HG03460 (cell line): ENCODE results near the gene DSCAML1.

Experiments used
- ATAC-seq: cut with Tn5 transposase; IDR thresholded peaks from one replicate; pipeline ENCODE4 v1.9.1; 2021; ENCODE audit not compliant: unreplicated experiment

The DSCAML1 gene

DNA sequence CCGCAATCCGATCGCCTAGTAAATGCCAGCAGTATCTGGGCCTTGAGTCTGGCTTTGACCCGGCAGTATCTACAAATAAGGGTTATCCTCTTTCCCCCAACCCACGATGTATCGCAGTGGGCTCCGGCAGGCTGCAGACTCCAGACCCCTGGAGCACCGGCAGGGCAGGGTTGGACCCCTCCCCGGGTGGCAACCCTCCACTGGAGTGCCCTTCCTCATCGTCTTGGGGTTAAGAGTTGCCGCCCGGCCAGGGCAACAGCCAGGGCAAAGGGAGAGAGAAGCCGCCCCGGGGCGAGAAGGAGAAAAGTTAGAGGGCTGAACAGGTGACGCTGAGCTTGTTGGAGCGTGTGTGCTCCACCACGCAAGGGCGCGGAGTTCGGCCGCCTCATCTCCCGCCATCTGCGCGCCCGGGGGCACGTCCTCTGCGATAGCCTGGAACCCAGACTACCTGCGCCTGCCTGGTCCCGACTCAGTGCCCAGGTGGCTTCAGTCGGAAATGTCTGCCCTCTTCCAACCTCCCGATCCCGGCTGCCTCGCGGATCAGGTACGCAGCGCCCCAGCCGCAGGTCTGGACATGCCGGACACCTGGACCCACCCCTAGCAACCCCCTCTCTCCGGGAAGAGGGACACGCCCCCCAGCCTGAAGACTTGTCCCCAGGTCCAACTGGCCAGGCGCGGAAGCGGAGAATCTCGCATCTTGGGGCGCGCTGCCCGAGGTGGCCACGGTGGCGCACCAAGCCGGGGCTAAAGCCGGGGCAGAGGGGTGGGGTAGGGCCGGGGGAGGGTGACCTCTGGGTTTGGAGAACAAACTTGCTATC, 1.2 kb downstream of the DSCAML1 start:
- no peak for ATAC-seq

DNA sequence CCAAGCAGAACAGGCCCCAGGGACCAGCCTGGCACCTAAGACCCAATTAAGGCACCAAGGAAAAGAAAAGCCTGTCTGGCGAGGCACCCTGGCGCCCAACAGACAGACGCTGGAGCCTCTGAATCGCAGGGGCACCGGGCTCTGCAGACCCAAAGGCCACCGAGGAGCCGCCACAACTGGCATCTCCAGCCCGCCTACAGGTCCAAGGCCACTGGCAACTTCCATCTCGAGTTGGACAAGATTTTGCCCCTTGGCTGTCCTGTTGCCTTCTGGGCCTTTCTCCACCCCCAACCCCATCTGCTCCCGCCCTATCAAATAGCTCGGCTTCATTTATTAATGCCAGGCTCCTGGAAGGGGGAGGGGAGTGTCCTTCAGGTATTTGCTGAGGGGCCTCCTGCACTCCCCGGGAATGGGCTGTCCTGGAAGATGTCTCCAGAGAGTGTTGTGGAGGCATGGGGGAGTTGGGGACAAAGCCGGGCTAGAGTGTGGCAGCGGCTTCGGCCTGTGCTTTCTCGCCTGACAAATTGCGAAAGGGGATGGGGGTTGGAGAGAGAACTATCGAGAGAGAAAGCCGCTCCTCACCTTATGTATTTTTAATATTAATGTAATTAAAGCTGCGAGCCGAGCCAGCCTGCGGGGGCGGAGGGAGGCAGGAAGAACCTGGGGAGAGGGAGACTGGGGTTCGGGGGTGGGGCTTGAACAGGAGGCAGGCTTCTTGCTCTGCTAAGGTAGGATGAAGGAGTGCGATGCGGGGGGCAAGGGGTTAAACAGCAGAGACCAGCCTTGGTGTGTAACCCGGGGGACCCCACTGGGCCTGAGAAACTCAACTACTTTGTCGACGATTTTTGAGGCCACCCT, 2.0 kb downstream of the DSCAML1 start:
- no peak for ATAC-seq

DNA sequence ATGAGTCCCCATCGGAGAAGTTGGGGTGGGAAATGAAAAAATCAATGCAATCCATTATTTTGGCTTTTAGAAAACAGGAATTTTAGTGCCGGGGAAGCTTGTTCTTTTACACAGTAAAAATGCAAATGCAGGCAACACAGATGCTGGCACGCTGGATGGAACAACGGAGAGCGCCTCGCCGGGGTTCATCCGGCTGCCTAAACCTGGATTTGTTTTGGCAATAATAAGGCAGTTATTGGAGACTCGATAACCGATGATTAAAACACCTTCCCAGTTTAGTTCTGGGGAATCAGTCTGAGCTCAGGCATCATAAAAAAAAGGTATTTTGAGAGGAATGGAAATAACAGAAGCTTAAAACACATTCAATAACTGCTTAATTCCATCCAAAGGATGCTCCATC, 2.9 kb downstream of the DSCAML1 start:
- ATAC-seq, result no peak

- no peak for ATAC-seq
Measured at GRCh38 chr11:117793583-117793982, 3.4 kb downstream of the DSCAML1 start.

DNA sequence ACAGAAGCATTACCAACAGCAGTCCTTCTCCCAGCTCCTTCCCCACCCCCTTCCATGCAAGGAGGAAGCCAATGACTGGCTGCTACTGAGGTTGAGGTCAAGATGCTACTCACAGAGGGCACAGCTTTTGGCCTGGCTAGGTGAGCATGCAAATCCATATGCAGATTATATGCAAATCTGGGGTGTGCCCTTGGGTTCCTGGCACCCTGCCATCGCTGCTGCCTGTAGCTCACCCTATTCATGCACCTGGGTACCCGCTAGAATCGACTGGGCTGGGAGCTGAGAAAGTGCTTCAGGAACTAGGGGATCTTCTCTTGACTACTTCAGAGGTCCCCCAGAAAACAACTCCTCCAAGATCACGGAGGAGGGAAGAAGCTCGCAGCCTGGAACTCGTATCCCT, 4.0 kb downstream of the DSCAML1 start:
- no peak for ATAC-seq

GRCh38 chr11:117792241-117792640, 4.8 kb downstream of the DSCAML1 start:
- ATAC-seq, result no peak

DNA sequence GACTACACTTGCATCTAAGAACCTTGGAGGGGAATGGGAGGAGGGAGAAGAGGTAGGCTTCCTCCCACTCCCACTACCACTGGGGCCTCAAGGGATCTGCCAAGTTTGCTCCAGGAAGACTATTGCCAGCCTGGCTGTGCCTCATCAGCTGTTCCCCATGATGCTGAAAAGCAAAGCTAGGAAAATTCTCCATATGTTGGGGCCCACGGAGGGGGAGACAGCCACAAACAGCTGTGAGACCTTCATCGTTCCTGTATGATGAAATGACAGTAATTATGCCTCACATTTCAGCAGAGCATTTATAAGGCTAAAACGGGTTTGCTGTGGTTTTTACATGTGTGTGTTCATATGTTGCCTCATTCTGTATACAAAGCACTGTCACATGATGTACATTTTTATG, 6.7 kb downstream of the DSCAML1 start:
- ATAC-seq, result no peak

GRCh38 chr11:117789241-117789640, 7.8 kb downstream of the DSCAML1 start:
- ATAC-seq, result no peak

DNA sequence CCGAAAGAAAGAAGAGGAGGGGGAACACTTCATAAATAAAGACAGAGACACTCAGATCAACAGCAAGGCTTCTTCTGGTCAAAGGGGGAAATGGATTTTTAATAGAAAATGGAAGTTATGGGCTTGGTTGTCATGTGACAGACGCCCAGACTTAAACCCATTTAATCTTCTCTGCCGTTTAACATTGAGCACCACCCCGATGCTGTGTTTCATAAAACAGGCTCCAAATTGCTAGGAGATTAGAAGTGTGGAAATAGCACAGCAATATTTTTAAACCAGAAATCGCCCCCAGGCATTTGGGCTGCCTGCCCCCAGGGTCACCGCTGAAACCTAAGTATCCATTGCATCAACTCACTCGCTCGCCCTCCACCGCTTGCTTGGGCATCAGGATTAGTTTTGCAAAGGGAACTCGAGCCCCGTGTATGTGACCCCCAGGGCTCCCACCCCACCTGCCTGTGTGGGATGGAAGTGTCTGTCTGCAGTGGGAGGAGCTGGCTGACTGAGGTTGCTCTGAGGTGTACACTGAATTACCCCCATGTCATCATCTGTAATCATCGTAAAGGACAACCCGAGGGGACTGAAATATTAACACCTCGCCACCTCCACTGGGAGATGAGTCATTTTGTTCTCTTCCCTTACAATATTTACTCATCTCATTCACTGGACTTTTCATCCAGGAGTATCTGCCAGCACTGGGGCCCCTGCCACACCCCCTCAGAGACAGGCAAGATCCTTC, 10.7 kb downstream of the DSCAML1 start:
- no peak for ATAC-seq

- ATAC-seq, result no peak
Measured at GRCh38 chr11:117782101-117782500, 14.9 kb downstream of the DSCAML1 start.

DNA sequence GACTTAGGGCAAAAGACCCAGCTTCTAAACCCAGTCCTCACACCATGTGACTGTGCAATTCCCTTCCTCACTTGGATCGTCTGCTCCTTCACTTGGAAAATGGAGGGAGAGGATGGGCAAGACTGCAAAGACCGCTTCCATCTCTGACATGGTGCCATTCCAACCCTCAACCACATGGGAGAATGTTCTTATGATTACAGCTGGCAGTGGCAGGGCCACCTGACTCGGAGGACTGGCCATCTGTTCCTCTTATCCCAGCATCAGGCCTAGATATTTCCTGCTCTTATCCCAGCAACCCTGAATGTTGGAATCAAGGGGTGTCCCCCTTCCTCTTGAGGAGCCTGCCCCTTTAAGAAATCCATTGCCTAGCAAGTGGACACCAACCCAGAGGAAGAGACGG, 15.4 kb downstream of the DSCAML1 start:
- no peak for ATAC-seq

DNA sequence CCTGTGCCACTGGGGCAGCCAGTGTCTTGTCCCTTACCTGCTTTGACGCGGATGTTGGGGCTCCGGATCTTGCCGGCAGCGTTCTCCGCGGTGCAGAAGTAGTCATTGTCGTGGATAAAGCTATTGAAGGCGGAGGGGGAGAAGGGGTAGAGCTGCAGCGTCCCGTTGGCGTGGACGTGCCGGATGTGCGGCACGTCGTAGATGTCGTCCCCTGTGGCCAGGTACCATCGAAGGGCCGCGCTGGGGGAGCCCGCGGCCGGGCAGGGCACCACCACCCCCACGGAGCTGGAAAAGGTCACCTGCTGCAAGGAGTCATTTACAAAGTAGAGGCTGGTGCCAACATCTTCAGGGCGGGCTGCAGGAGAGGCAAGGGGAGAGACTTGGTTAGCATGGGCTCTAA, 16.6 kb downstream of the DSCAML1 start:
- ATAC-seq, result no peak

DNA sequence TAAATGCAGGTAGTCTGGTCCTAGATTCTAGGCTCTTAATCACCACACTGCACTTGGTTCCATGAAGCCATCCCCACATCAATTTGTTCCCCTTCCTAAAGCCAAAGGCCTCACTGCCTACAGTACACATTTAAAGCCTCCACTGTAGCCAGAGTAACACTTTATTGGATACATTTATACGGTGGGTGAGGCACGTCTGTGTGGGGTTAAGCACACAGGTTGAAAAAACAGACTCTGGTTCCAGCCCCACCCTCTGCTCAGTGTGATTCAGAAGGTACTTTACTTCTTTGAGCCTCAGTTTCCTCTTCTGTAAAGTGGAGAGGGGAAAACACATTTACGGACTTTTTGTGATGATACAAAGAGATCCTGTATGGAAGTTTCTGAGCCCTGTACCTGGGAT, 22.5 kb downstream of the DSCAML1 start:
- no peak for ATAC-seq

- no peak for ATAC-seq
Measured at GRCh38 chr11:117772360-117772759, 24.7 kb downstream of the DSCAML1 start.

- no peak for ATAC-seq
Measured at GRCh38 chr11:117771841-117772240, 25.2 kb downstream of the DSCAML1 start.

DNA sequence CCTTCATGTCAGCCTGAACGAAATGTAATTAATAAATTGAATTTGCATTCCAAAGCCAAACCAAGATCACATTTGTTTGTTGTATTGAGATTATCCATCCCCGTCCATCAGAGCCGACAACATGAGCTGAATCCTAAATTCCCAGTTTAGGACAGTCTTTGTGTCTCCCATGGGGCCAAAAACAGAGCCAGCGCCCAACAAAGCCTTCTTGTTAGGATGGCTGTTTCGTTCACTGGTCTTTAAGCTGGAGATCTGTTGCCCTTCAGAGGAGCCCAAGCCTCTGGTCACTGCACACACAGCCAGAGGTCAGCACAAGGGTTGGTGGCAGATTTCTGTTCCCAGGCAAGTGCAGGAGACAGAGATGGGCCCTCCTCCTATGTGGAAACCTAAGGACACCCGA, 25.8 kb downstream of the DSCAML1 start:
- no peak for ATAC-seq

GRCh38 chr11:117770061-117770460, 27.0 kb downstream of the DSCAML1 start:
- no peak for ATAC-seq

DNA sequence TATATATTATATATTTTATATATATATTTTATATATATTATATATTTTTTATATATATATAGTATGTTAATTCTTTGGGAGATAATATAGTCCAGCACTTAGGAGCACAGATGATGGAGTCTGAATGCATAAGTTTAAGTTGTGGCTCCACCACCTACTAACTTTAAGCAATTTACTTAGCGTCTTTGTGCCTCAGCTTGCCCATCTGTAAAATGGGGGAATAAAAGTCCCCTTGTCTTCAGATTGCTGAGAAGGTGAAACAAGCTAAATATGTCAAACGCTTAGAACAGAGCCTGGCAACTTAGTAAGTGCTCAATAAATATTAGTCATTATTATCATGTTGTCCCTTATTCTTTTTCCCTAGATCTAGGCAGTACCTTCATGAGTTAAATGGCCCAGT, 27.5 kb downstream of the DSCAML1 start:
- ATAC-seq, result no peak

GRCh38 chr11:117768506-117768905, 28.5 kb downstream of the DSCAML1 start:
- no peak for ATAC-seq

- no peak for ATAC-seq
Measured at GRCh38 chr11:117767071-117767470, 29.9 kb downstream of the DSCAML1 start.

DNA sequence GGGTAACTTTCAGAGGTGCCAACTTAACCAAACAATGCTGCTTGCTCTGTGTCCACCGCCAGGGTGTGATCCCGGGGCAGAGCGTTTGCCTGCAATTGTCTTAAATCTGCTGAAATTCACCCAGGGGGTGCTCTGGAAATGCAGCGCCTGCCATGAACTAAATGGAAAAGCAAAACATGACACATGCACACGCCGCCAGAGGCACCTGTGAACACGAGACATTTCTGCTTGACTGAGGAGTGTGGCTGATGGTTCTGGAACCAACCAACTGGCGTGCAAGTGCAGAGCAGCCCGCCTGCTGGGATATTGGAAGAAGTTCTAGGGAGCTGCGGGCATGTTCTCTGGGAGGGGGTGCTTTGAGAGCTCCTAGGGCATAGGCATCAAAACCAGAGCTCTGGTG, 30.4 kb downstream of the DSCAML1 start:
- ATAC-seq, result no peak

GRCh38 chr11:117766026-117766425, 31.0 kb downstream of the DSCAML1 start:
- ATAC-seq, result no peak
